K562 (cell line): ENCODE data around the gene ARNT2.

Source experiments
- FOXM1 ChIP-seq, 2 experiments: fragments of 450-650 bp in 1 of 2; sonication (generic) in 1 of 2; formaldehyde crosslinking in 1 of 2; IDR thresholded peaks; 2 replicates each; pipeline versions ENCODE4 v1.6.1 to v1.9.0; 2017 to 2022; ENCODE audit warnings: low read depth in 2 of 2, mild to moderate bottlenecking in 2 of 2, missing genetic modification reagents in 1 of 2, moderate library complexity in 1 of 2
- HOMEZ ChIP-seq: fragments of 250-450 bp; sonication (Bioruptor Pico); IDR thresholded peaks from 2 replicates; pipeline ENCODE4 v1.4.0; 2020; ENCODE audit warnings: mild to moderate bottlenecking, moderate library complexity
- KAT2B ChIP-seq: IDR thresholded peaks from one replicate; pipeline ENCODE4 v1.6.1; 2012; ENCODE audit warnings: low read depth, mild to moderate bottlenecking, control low read depth, inconsistent platforms, low read length, moderate library complexity
- MBD2 ChIP-seq: sonication (generic); IDR thresholded peaks from 2 replicates; pipeline ENCODE4 v1.6.1; 2016; ENCODE audit warnings: low read depth, borderline replicate concordance
- YY1 ChIP-seq, 3 experiments: IDR thresholded peaks; 2 replicates each; pipeline ENCODE4 v1.6.1; 2011; ENCODE audit warnings: low read length in 2 of 3, mild to moderate bottlenecking in 2 of 3, moderate library complexity in 2 of 3, borderline replicate concordance in 1 of 3, control low read depth in 1 of 3, low read depth in 1 of 3; ENCODE audit not compliant: insufficient read depth in 3 of 3, insufficient replicate concordance in 2 of 3, control insufficient read depth in 1 of 3, insufficient read length in 1 of 3; ENCODE audit errors: extremely low read depth in 1 of 3
- ZNF592 ChIP-seq: fragments of 450-650 bp; IDR thresholded peaks from 2 replicates; pipeline ENCODE4 v1.6.1; 2017; ENCODE audit warnings: antibody characterized with exemption, mild to moderate bottlenecking
- TF ChIP-seq, protein P1 (sequence below), 3 experiments: IDR thresholded peaks in 2 of 3; conservative IDR thresholded peaks in 1 of 3; 2 replicates each; pipeline ENCODE4 v1.5.1; 2011 to 2012; ENCODE audit warnings: low read length in 3 of 3, mild to moderate bottlenecking in 3 of 3, control low read depth in 2 of 3, improper control_type of control experiment in 1 of 3, inconsistent platforms in 1 of 3, low read depth in 1 of 3, mixed read lengths in 1 of 3, moderate library complexity in 1 of 3; ENCODE audit not compliant: insufficient read depth in 2 of 3

DNA sequence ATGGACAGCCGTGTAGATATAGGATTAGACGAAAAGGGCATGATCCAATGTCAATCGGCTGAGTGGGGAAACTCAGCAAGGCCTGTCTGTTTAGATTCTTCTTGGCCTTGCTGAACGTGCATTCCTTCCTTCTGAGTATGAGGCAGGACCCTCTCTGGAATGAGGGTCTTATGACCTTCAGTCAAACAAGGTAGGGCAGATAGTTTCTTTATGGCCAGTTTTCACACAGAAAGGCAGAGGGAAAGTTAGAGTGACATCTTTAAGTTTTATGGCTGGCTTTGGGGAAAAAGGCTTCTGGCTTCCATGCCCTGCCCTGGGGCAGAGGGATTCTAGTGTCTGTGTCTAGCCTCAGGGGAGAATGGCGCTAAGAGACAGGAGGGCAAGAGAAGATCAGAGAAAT lies 29.7 kb downstream of the ARNT2 start:
- TF ChIP-seq HOMEZ (CRISPR knock-in tag) (no peak), MBD2 (no peak), ZNF592 (no peak), FOXM1 (IDR thresholded peaks at IDR 0.05; ENCODE audit: low read depth) (no peak), FOXM1 (CRISPR knock-in tag; IDR thresholded peaks at IDR 0.05; ENCODE audit: low read depth) (no peak), KAT2B (no peak), YY1 (IDR thresholded peaks at IDR 0.05; ENCODE audit: borderline replicate concordance in 1 of 3, control insufficient read depth in 1 of 3, extremely low read depth in 1 of 3, insufficient read depth in 3 of 3, insufficient read length in 1 of 3, insufficient replicate concordance in 2 of 3, low read depth in 1 of 3, low read length in 2 of 3) (no peak)
- TF ChIP-seq, protein P1, sequence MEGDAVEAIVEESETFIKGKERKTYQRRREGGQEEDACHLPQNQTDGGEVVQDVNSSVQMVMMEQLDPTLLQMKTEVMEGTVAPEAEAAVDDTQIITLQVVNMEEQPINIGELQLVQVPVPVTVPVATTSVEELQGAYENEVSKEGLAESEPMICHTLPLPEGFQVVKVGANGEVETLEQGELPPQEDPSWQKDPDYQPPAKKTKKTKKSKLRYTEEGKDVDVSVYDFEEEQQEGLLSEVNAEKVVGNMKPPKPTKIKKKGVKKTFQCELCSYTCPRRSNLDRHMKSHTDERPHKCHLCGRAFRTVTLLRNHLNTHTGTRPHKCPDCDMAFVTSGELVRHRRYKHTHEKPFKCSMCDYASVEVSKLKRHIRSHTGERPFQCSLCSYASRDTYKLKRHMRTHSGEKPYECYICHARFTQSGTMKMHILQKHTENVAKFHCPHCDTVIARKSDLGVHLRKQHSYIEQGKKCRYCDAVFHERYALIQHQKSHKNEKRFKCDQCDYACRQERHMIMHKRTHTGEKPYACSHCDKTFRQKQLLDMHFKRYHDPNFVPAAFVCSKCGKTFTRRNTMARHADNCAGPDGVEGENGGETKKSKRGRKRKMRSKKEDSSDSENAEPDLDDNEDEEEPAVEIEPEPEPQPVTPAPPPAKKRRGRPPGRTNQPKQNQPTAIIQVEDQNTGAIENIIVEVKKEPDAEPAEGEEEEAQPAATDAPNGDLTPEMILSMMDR (IDR thresholded peaks at IDR 0.05 in 2 of 3, conservative IDR thresholded peaks at IDR 0.05 in 1 of 3; ENCODE audit: insufficient read depth in 2 of 3, low read depth in 1 of 3, low read length in 3 of 3) = no peak
